Peyer's patch (tissue), 4 donors: ENCODE measurements around the gene TMEM101. TPM values are rescaled to one million over a fixed set of nuclear protein-coding genes. Genes with fewer than 3 reads are reported as not detected.

Experiments
- DNase-seq, 3 donors: peaks; one replicate each; pipeline ENCODE4 v3.0.0-alpha.2; 2017 to 2019
- H3K27ac ChIP-seq, 4 donors: fragments of 200-600 bp; sonication (generic); one replicate each; pipeline ENCODE4 v1.5.1; 2016 to 2019
- H3K27me3 ChIP-seq, 2 donors: fragments of 200-600 bp; sonication (generic); one replicate each; pipeline ENCODE4 v1.5.1; 2019
- H3K36me3 ChIP-seq, 3 donors: fragments of 200-600 bp; sonication (generic); one replicate each; pipeline ENCODE4 v1.5.1; 2016 to 2019
- H3K4me1 ChIP-seq, 4 donors: fragments of 200-600 bp; sonication (generic); one replicate each; pipeline ENCODE4 v1.5.1; 2016 to 2019
- H3K4me3 ChIP-seq, 4 donors: fragments of 200-600 bp; sonication (generic); 1 replicate in 3 of 4; 2 replicates in 1 of 4; pipeline ENCODE4 v1.5.1; 2016 to 2019; ENCODE audit warnings: mild to moderate bottlenecking in 1 of 4
- H3K9me3 ChIP-seq, 4 donors: fragments of 200-600 bp; sonication (generic); one replicate each; pipeline ENCODE4 v1.5.1; 2016 to 2019; ENCODE audit warnings: mild to moderate bottlenecking in 1 of 4
- POLR2A ChIP-seq, 2 donors: fragments of 450-650 bp; IDR thresholded peaks; one replicate each; pipeline ENCODE4 v1.5.1; 2017; ENCODE audit warnings: antibody characterized with exemption in 2 of 2, mild to moderate bottlenecking in 2 of 2, moderate library complexity in 2 of 2
- total RNA-seq, 4 donors: library from RNA; depleted of rRNA; stranded (reverse); fragments of >200 nt; gene quantifications; one replicate each; pipeline ENCODE4 v1.1.0, GENCODE V29; 2016
- TF ChIP-seq, protein P1 (sequence below), 6 experiments: fragments of 450-650 bp in 4 of 6; fragments of 200-600 bp in 2 of 6; sonication (generic) in 1 of 6; IDR thresholded peaks; one replicate each; pipeline ENCODE4 v1.5.1; 2017 to 2019; ENCODE audit warnings: antibody characterized with exemption in 6 of 6, mild to moderate bottlenecking in 3 of 6, moderate library complexity in 1 of 6

TMEM101 gene
- total RNA-seq, 4 donors from 2014 or later: 8.3 to 20.9 (median 17.5) TPM

DNA sequence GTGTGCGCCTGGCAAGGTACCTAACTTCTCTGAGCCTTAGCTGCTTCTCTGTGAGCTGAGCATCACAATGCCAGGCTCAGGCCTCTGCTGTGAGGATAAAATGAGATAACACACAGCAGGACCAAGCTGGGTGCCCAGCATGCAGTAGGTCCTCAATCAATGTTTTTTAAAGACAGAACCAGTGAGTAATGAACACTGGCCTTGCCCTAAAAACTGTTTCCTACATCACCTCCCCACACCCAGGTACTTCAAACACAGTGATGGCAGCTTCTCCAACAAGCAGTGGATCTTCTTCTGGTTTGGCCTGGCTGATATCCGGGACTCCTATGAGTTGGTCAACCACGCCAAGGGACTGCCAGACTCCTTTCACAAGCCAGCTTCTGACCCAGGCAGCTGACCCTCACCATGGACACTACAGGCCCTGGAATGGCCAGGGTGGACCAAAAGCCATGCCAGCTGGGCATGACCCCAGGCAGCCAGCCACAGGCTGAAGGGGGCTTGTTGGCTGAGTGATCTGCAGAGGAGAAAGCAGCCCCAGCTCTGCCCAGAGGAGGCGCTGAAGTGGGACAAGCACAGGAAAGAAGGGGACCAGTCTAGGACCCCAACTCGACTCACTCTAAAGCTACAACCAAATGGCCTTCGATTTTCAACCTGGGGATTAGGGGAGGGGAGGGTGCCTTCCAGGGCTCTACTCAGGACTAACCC is 6.4 kb downstream of the TMEM101 start:
- H3K4me1 ChIP-seq: peaks cover 0 to 35% (median 20%) of the 10 kb centered on the region in 4 donors
- DNase-seq: no peak

DNA sequence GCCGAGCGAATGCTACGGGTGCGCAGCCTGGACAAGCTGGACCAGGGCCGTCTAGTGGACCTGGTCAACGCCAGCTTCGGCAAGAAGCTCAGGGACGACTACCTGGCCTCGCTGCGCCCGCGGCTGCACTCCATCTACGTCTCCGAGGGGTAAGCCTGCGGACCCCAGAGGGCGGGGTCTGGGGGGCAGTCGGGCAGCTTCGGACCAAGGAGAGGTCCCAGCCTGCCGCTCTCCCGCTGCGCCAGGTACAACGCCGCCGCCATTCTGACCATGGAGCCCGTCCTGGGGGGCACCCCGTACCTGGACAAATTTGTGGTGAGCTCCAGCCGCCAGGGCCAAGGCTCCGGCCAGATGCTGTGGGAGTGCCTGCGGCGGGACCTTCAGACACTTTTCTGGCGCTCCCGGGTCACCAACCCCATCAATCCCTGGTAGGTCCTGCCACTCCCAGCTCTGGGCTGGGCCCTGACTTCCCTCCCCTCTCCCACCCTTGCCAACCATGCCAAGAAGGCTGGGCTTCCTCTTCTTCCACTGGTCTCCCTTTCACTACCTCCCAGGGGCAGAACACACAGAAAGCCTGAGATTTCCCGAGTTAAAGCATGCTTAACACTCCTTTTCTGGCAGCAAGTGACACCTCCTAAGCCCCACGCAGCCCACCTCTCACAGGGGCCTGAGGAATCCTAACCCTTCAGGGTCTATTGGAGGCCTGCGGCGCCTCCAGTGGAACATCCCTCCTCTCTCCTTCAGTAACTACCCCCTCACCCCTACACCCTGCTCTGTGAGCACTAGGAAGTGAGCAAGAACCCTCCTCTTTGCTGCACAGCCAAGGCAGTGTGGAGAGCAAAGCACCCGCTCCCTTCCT is 7.2 kb downstream of the TMEM101 start:
- Histone ChIP-seq H3K27ac (peak overlapping the region in 3 of 4 donors; percentile 1 to 99 (median 63)), H3K27me3 (peaks cover 0 to 6% of the 10 kb centered on the region in 2 donors), H3K4me3 (peak overlapping the region; percentile 62 to 73 (median 65)), H3K4me1 (peaks cover 0 to 35% (median 20%) of the 10 kb centered on the region in 4 donors), H3K36me3 (peaks cover 0 to 31% (median 0%) of the 10 kb centered on the region in 3 donors), H3K9me3 (no peaks in the 10 kb centered on the region)
- TF ChIP-seq POLR2A (IDR thresholded peaks at IDR 0.05): no peak
- TF ChIP-seq, protein P1, sequence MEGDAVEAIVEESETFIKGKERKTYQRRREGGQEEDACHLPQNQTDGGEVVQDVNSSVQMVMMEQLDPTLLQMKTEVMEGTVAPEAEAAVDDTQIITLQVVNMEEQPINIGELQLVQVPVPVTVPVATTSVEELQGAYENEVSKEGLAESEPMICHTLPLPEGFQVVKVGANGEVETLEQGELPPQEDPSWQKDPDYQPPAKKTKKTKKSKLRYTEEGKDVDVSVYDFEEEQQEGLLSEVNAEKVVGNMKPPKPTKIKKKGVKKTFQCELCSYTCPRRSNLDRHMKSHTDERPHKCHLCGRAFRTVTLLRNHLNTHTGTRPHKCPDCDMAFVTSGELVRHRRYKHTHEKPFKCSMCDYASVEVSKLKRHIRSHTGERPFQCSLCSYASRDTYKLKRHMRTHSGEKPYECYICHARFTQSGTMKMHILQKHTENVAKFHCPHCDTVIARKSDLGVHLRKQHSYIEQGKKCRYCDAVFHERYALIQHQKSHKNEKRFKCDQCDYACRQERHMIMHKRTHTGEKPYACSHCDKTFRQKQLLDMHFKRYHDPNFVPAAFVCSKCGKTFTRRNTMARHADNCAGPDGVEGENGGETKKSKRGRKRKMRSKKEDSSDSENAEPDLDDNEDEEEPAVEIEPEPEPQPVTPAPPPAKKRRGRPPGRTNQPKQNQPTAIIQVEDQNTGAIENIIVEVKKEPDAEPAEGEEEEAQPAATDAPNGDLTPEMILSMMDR (IDR thresholded peaks at IDR 0.05): no peak
- peak in 1 of 3 donors; percentile 58 for DNase-seq

More for the DNA sequence above, 6.4 kb downstream of the TMEM101 start:
- Histone ChIP-seq H3K36me3 (peaks cover 0 to 31% (median 0%) of the 10 kb centered on the region in 3 donors), H3K27me3 (peaks cover 0 to 6% of the 10 kb centered on the region in 2 donors), H3K9me3 (no peaks in the 10 kb centered on the region), H3K27ac (peak overlapping the region in 1 of 4 donors; percentile 99), H3K4me3 (no peak overlapping the region)
- TF ChIP-seq, protein P1 (IDR thresholded peaks at IDR 0.05): no peak
- TF ChIP-seq POLR2A (IDR thresholded peaks at IDR 0.05): no peak

DNA sequence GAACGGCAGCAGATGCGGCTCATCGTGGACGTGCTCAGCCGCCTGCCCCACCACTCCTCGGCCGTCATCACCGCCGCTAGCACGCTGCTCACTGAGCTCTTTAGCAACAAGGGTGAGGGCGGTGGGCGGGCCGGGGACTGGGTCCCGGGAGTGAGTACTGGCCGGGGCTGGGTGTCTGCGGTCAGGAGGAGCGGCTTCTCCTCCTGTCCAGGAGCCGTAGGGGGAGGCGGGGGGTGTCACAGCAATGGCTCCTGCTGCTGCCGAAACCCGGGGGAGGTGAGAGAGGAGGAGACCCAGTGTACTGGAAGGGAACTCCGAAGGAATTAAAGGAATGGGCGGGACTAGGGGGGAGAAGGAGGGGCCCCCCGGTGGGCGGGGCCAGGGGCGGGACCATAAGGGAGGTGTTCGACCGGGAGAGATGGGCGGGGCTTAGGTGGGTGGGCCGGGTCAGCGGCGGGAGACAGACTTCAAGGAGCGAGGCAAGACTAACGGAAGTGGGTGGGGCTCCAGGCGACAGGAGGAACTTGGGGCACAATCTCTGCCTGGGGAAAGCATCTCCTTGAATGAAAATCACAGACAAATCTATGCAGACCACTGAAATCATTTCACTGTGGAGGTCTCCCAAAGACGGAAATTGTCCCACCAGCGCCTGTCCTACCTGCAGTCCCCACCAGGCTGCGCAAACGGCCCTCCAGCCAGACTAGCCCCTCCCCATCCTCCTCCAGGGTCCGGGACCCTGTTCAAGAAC is 8.0 kb downstream of the TMEM101 start:
- H3K4me3 ChIP-seq: peak overlapping the region; percentile 62 to 73 (median 65)
- peaks cover 0 to 6% of the 10 kb centered on the region in 2 donors for H3K27me3 ChIP-seq
- peak; percentile 25 to 80 for TF ChIP-seq POLR2A (IDR thresholded peaks at IDR 0.05)
- TF ChIP-seq, protein P1 (IDR thresholded peaks at IDR 0.05): peak in 4 of 6 experiments; percentile 1 to 40 (median 28)
- H3K9me3 ChIP-seq: no peaks in the 10 kb centered on the region
- peaks cover 0 to 31% (median 0%) of the 10 kb centered on the region in 3 donors for H3K36me3 ChIP-seq
- peak; percentile 100 for DNase-seq
- H3K4me1 ChIP-seq: peaks cover 0 to 35% (median 20%) of the 10 kb centered on the region in 4 donors
- H3K27ac ChIP-seq: peak overlapping the region; percentile 63 to 99 (median 74)

DNA sequence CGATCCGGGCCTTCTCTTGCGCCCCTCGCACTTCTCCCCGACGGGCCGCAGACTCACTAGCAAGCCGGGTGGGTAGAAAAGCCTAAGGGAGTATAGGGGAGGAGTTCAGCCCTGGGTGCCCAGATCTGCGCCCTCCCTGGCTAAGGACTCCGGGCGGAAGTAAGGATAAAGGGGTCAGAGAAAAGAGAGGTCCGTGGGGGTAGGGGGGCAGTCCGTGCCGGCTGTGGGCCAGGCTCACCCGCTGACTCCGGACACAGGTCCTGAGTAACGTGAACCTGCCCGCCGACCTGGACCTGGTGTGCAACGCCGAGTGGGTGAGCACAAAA is 8.5 kb downstream of the TMEM101 start:
- no peak for TF ChIP-seq POLR2A (IDR thresholded peaks at IDR 0.05)
- TF ChIP-seq, protein P1 (IDR thresholded peaks at IDR 0.05): no peak
- H3K27me3 ChIP-seq: peaks cover 0 to 6% of the 10 kb centered on the region in 2 donors
- peaks cover 0 to 31% (median 0%) of the 10 kb centered on the region in 3 donors for H3K36me3 ChIP-seq
- peak overlapping the region; percentile 63 to 99 (median 74) for H3K27ac ChIP-seq
- no peaks in the 10 kb centered on the region for H3K9me3 ChIP-seq
- H3K4me3 ChIP-seq: peak overlapping the region; percentile 62 to 73 (median 65)
- peak in 1 of 3 donors; percentile 20 for DNase-seq
- H3K4me1 ChIP-seq: peaks cover 0 to 35% (median 20%) of the 10 kb centered on the region in 4 donors
